SH-SY5Y (cell line): Measurements from ENCODE around the gene ZNF217.

ENCODE experiments used
- GATA2 ChIP-seq: IDR thresholded peaks from 2 replicates; pipeline ENCODE4 v1.6.1; 2011; ENCODE audit warnings: mild to moderate bottlenecking, low read depth, low read length
- GATA3 ChIP-seq: IDR thresholded peaks from 2 replicates; pipeline ENCODE4 v1.6.1; 2011; ENCODE audit warnings: low read depth, mild to moderate bottlenecking, low read length, moderate library complexity

GRCh38 chr20:53529658-53530057 is 64.0 kb downstream of the ZNF217 start:
- TF ChIP-seq GATA2: no peak
- no peak for TF ChIP-seq GATA3
